ENCODE measurements around the gene GSS. TPM values are rescaled to one million over a fixed set of nuclear protein-coding genes. Genes with fewer than 3 reads are reported as not detected.

The GSS gene
- total and polyA plus RNA-seq, 2 donors (not counting 3 experiments of a cell fraction or from before 2014, with no cell fraction given): 47.9 to 65.1 TPM

GRCh38 chr20:34971561-34972235, 16.1 kb upstream of the GSS start:
- intact Hi-C loops (cut with micrococcal nuclease): no loop called here

GRCh38 chr20:34970846-34971560, 15.4 kb upstream of the GSS start:
- no peak overlapping the region for H2AFZ ChIP-seq (ENCODE audit: low read depth, low read length)
- no peak for TF ChIP-seq CTCF (IDR thresholded peaks at IDR 0.05; ENCODE audit: extremely low read depth in 1 of 2, insufficient read depth in 1 of 2, low read depth in 1 of 2, low read length in 2 of 2)
- no peak for TF ChIP-seq POLR2A (IDR thresholded peaks at IDR 0.05; ENCODE audit: low read depth, low read length)
- no peak for TF ChIP-seq JUN (IDR thresholded peaks at IDR 0.05; ENCODE audit: borderline replicate concordance, insufficient read depth, insufficient read length, low read depth)
- no peak for TF ChIP-seq EZH2 (IDR thresholded peaks at IDR 0.05; ENCODE audit: borderline replicate concordance, low read depth, low read length, severe bottlenecking)
- no peak for TF ChIP-seq POLR2AphosphoS5 (IDR thresholded peaks at IDR 0.05; ENCODE audit: insufficient read depth, low read depth, low read length)
- TF ChIP-seq MYC (IDR thresholded peaks at IDR 0.05; ENCODE audit: low read depth, low read length): no peak
- no peak for TF ChIP-seq FOS (IDR thresholded peaks at IDR 0.05; ENCODE audit: borderline replicate concordance, insufficient read depth, low read length)
- TF ChIP-seq GATA2 (IDR thresholded peaks at IDR 0.05; ENCODE audit: insufficient read depth, insufficient read length, low read depth, low read length): no peak
- TF ChIP-seq, protein P1, sequence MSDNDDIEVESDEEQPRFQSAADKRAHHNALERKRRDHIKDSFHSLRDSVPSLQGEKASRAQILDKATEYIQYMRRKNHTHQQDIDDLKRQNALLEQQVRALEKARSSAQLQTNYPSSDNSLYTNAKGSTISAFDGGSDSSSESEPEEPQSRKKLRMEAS (IDR thresholded peaks at IDR 0.05; ENCODE audit: insufficient read depth, insufficient read length): no peak
- dilution Hi-C loops (cut with MboI; ENCODE audit: extremely low pct_ligation_motif_present, low sequenced_read_pairs): no loop called here
- no peaks in the 10 kb centered on the region for H3K9me1 ChIP-seq (replicated peaks; ENCODE audit: control insufficient read depth, extremely low read depth, insufficient read depth, low read length)
- no peak overlapping the region for H3K4me3 ChIP-seq (replicated peaks in 1 of 3; ENCODE audit: insufficient read depth in 1 of 3, low read depth in 1 of 3, low read length in 3 of 3)
- FAIRE-seq (no peak), DNase-seq (ENCODE audit: low read depth, low spot score) (no peak)
- no peaks in the 10 kb centered on the region for H4K20me1 ChIP-seq (replicated peaks; ENCODE audit: control insufficient read depth, extremely low read depth, insufficient read depth, low read length)
- no peaks in the 10 kb centered on the region for H3K9me3 ChIP-seq (replicated peaks; ENCODE audit: control insufficient read depth, insufficient read depth, low read length)
- no peak overlapping the region for H3K4me2 ChIP-seq (ENCODE audit: insufficient read depth, low read length)
- H3K4me1 ChIP-seq (ENCODE audit: control insufficient read depth, extremely low read depth, insufficient read depth, low read length): no peaks in the 10 kb centered on the region
- H3K27ac ChIP-seq (ENCODE audit: insufficient read depth, low read depth, low read length): no peak overlapping the region
- no peaks in the 10 kb centered on the region for H3K36me3 ChIP-seq (ENCODE audit: control insufficient read depth in 2 of 2, extremely low read depth in 1 of 2, insufficient read depth in 2 of 2, low read length in 2 of 2)
- ChIA-PET POLR2A (no interaction called here), CTCF (interaction anchor here (1.0 to 2.1 kb wide), 5 partner anchors 13 to 96 kb away, joined by 3 to 8 read pairs (median 3); partner anchors contain the start of gene MYH7B)
- intact Hi-C loops (cut with micrococcal nuclease): no loop called here
- no peaks in the 10 kb centered on the region for H3K79me2 ChIP-seq (ENCODE audit: control insufficient read depth, insufficient read depth, low read length)
- BruUV-seq (replicated peaks): no TSS peak
- no peaks in the 10 kb centered on the region for H3K27me3 ChIP-seq (ENCODE audit: control insufficient read depth in 2 of 2, insufficient read depth in 2 of 2, low read length in 2 of 2)
- H3K9ac ChIP-seq (replicated peaks; ENCODE audit: extremely low read depth, insufficient read depth, low read length): no peak overlapping the region

More at GRCh38 chr20:34971561-34972235, 16.1 kb upstream of the GSS start:
- no peak overlapping the region for H3K4me2 ChIP-seq (ENCODE audit: insufficient read depth, low read length)
- no peaks in the 10 kb centered on the region for H3K9me3 ChIP-seq (replicated peaks; ENCODE audit: control insufficient read depth, insufficient read depth, low read length)
- H3K9me1 ChIP-seq (replicated peaks; ENCODE audit: control insufficient read depth, extremely low read depth, insufficient read depth, low read length): no peaks in the 10 kb centered on the region
- H3K79me2 ChIP-seq (ENCODE audit: control insufficient read depth, insufficient read depth, low read length): no peaks in the 10 kb centered on the region
- no peak overlapping the region for H3K4me3 ChIP-seq (replicated peaks in 1 of 3; ENCODE audit: insufficient read depth in 1 of 3, low read depth in 1 of 3, low read length in 3 of 3)
- no peaks in the 10 kb centered on the region for H4K20me1 ChIP-seq (replicated peaks; ENCODE audit: control insufficient read depth, extremely low read depth, insufficient read depth, low read length)
- H3K27ac ChIP-seq (ENCODE audit: insufficient read depth, low read depth, low read length): no peak overlapping the region
- no peak overlapping the region for H2AFZ ChIP-seq (ENCODE audit: low read depth, low read length)
- TF ChIP-seq POLR2A (IDR thresholded peaks at IDR 0.05; ENCODE audit: low read depth, low read length): no peak
- no peak for TF ChIP-seq JUN (IDR thresholded peaks at IDR 0.05; ENCODE audit: borderline replicate concordance, insufficient read depth, insufficient read length, low read depth)
- TF ChIP-seq POLR2AphosphoS5 (IDR thresholded peaks at IDR 0.05; ENCODE audit: insufficient read depth, low read depth, low read length): no peak
- TF ChIP-seq GATA2 (IDR thresholded peaks at IDR 0.05; ENCODE audit: insufficient read depth, insufficient read length, low read depth, low read length): no peak
- TF ChIP-seq, protein P1 (IDR thresholded peaks at IDR 0.05; ENCODE audit: insufficient read depth, insufficient read length): no peak
- TF ChIP-seq EZH2 (IDR thresholded peaks at IDR 0.05; ENCODE audit: borderline replicate concordance, low read depth, low read length, severe bottlenecking): no peak
- POLR2A ChIA-PET: no interaction called here
- no peak overlapping the region for H3K9ac ChIP-seq (replicated peaks; ENCODE audit: extremely low read depth, insufficient read depth, low read length)
- FAIRE-seq (no peak), DNase-seq (ENCODE audit: low read depth, low spot score) (no peak)
- dilution Hi-C loops (cut with MboI; ENCODE audit: extremely low pct_ligation_motif_present, low sequenced_read_pairs): no loop called here
- H3K4me1 ChIP-seq (ENCODE audit: control insufficient read depth, extremely low read depth, insufficient read depth, low read length): no peaks in the 10 kb centered on the region
- CTCF ChIA-PET: interaction anchor here (1.4 to 2.1 kb wide), 6 partner anchors 8 to 97 kb away, joined by 3 to 8 read pairs (median 3); partner anchors contain the start of gene MYH7B
- no peaks in the 10 kb centered on the region for H3K36me3 ChIP-seq (ENCODE audit: control insufficient read depth in 2 of 2, extremely low read depth in 1 of 2, insufficient read depth in 2 of 2, low read length in 2 of 2)
- no peaks in the 10 kb centered on the region for H3K27me3 ChIP-seq (ENCODE audit: control insufficient read depth in 2 of 2, insufficient read depth in 2 of 2, low read length in 2 of 2)
- no TSS peak for BruUV-seq (replicated peaks)

Data from endothelial cell of umbilical vein (primary cell).